Left lung (tissue), 10 donors: ENCODE results near the gene CNTD1. TPM values are rescaled to one million over a fixed set of nuclear protein-coding genes. Genes with fewer than 3 reads are reported as not detected.
A peak's percentile ranks its signal among the peaks of the same experiment; 100 is the strongest.

ENCODE experiments used
- ATAC-seq: fragments of 200-7000 bp; cut with Tn5 transposase; one replicate; pipeline ENCODE4 v1.9.1; 2020; ENCODE audit warnings: moderate library complexity
- DNase-seq, 4 donors: peaks; one replicate each; pipeline ENCODE4 v3.0.0-alpha.2; 2013 to 2020
- H3K27ac ChIP-seq, 2 donors: fragments of 200-600 bp; sonication (generic) in 1 of 2; one replicate each; pipeline versions ENCODE4 v1.5.0 to v1.8.0; 2020 to 2021
- H3K27me3 ChIP-seq, 2 donors: fragments of 200-600 bp; sonication (generic) in 1 of 2; one replicate each; pipeline versions ENCODE4 v1.5.0 to v1.8.0; 2020 to 2021
- H3K36me3 ChIP-seq, 2 donors: fragments of 200-600 bp; sonication (generic) in 1 of 2; one replicate each; pipeline versions ENCODE4 v1.5.0 to v1.8.0; 2020 to 2021
- H3K4me1 ChIP-seq, 2 donors: fragments of 200-600 bp; one replicate each; pipeline ENCODE4 v1.8.0; 2021
- H3K4me3 ChIP-seq, 2 donors: fragments of 200-600 bp; sonication (generic) in 1 of 2; one replicate each; pipeline versions ENCODE4 v1.5.0 to v1.8.0; 2020 to 2021; ENCODE audit warnings: mild to moderate bottlenecking in 1 of 2
- H3K9me3 ChIP-seq, 2 donors: fragments of 200-600 bp; sonication (generic) in 1 of 2; one replicate each; pipeline versions ENCODE4 v1.5.0 to v1.8.0; 2020 to 2021
- CTCF ChIP-seq, 2 donors: fragments of 200-600 bp; sonication (generic) in 1 of 2; IDR thresholded peaks; one replicate each; pipeline versions ENCODE4 v1.5.0 to v1.8.0; 2021; ENCODE audit warnings: antibody characterized with exemption in 2 of 2
- intact Hi-C, 2 donors: fragments of 100-400 bp; cut with DNase I; formaldehyde crosslinking; loops; one replicate each; pipeline versions ENCODE4 v1.11.2 to v1.14.2; 2022
- polyA plus RNA-seq, 6 donors: library from polyadenylated mRNA; unstranded; fragments of 120-200 nt; gene quantifications; one replicate each; pipeline ENCODE4 v1.2.1, GENCODE V29; 2013; ENCODE audit not compliant: insufficient read length in 6 of 6
- total RNA-seq, 2 donors: library from RNA; stranded (reverse); fragmentation: NEBNext Ultra II Directional; extraction: Animal tissue kit (Norgen Biotek cat#: 25700); gene quantifications; one replicate each; pipeline ENCODE4 v1.2.1, GENCODE V29; 2021
- donor health status: DM: no; HTN: yes; CAD: no.
- donor health status: DM: no; HTN: no; CAD: no.

Gene CNTD1
- total and polyA plus RNA-seq, 8 donors, result 1.5 to 3.4 (median 2.6) TPM; not detected in 1

- Histone ChIP-seq H3K27me3 (no peaks in the 10 kb centered on the region), H3K9me3 (no peaks in the 10 kb centered on the region), H3K4me1 (peaks cover 10 to 27% of the 10 kb centered on the region in 2 donors), H3K36me3 (peaks cover 0 to 45% of the 10 kb centered on the region in 2 donors), H3K27ac (peak overlapping the region in 1 of 2 donors; percentile 81), H3K4me3 (peak overlapping the region; percentile 63 to 76)
- no peak for TF ChIP-seq CTCF (IDR thresholded peaks at IDR 0.05)
- no peak for ATAC-seq
- no peak for DNase-seq
- intact Hi-C loops, result no loop called here
Measured at GRCh38 chr17:42774066-42774745, 24.5 kb upstream of the CNTD1 start.

GRCh38 chr17:42775534-42776098 lies 23.0 kb upstream of the CNTD1 start:
- Histone ChIP-seq H3K4me3 (no peak overlapping the region), H3K36me3 (peaks cover 0 to 53% of the 10 kb centered on the region in 2 donors), H3K27me3 (peaks cover 2 to 10% of the 10 kb centered on the region in 2 donors), H3K9me3 (no peaks in the 10 kb centered on the region), H3K27ac (no peak overlapping the region), H3K4me1 (peaks cover 11 to 33% of the 10 kb centered on the region in 2 donors)
- TF ChIP-seq CTCF (IDR thresholded peaks at IDR 0.05), result no peak
- DNase-seq, result no peak
- ATAC-seq, result no peak
- intact Hi-C loops, result no loop called here

- TF ChIP-seq CTCF (IDR thresholded peaks at IDR 0.05), result no peak
- intact Hi-C loops, result no loop called here
- Histone ChIP-seq H3K4me1 (peaks cover 11 to 30% of the 10 kb centered on the region in 2 donors), H3K36me3 (peaks cover 0 to 53% of the 10 kb centered on the region in 2 donors), H3K27ac (no peak overlapping the region), H3K9me3 (no peaks in the 10 kb centered on the region), H3K27me3 (peaks cover 31 to 40% of the 10 kb centered on the region in 2 donors), H3K4me3 (no peak overlapping the region)
- no peak for ATAC-seq
- DNase-seq, result no peak
Measured at GRCh38 chr17:42778570-42778969, 20.1 kb upstream of the CNTD1 start.

GRCh38 chr17:42779304-42779935 lies 19.2 kb upstream of the CNTD1 start:
- Histone ChIP-seq H3K27ac (no peak overlapping the region), H3K4me1 (peaks cover 6 to 27% of the 10 kb centered on the region in 2 donors), H3K4me3 (no peak overlapping the region), H3K27me3 (peaks cover 40 to 48% of the 10 kb centered on the region in 2 donors), H3K36me3 (peaks cover 0 to 53% of the 10 kb centered on the region in 2 donors), H3K9me3 (no peaks in the 10 kb centered on the region)
- intact Hi-C loops, result no loop called here
- DNase-seq (no peak), ATAC-seq (no peak)
- TF ChIP-seq CTCF (IDR thresholded peaks at IDR 0.05), result no peak
